ENCODE results near the gene BCL10. TPM values are rescaled to one million over a fixed set of nuclear protein-coding genes. Genes with fewer than 3 reads are reported as not detected.
A peak's percentile ranks its signal among the peaks of the same experiment; 100 is the strongest.

Gene BCL10
- total RNA-seq, 4 donors from 2014 or later: 25.6 to 45.7 (median 37.0) TPM

- DNase-seq: no peak
- no peak overlapping the region for H3K27ac ChIP-seq
- TF ChIP-seq POLR2A (IDR thresholded peaks at IDR 0.05) (no peak), CTCF (IDR thresholded peaks at IDR 0.05) (no peak)
- H3K4me3 ChIP-seq: no peak overlapping the region
- H3K9me3 ChIP-seq: no peaks in the 10 kb centered on the region
- no peaks in the 10 kb centered on the region for H3K4me1 ChIP-seq
- H3K27me3 ChIP-seq: no peaks in the 10 kb centered on the region
- no peaks in the 10 kb centered on the region for H3K36me3 ChIP-seq
Measured at GRCh38 chr1:85316321-85316720, 39.9 kb upstream of the BCL10 start.

GRCh38 chr1:85315789-85316188, 39.4 kb upstream of the BCL10 start:
- no peak for DNase-seq
- no peaks in the 10 kb centered on the region for H3K27me3 ChIP-seq
- H3K9me3 ChIP-seq: no peaks in the 10 kb centered on the region
- H3K36me3 ChIP-seq: no peaks in the 10 kb centered on the region
- no peaks in the 10 kb centered on the region for H3K4me1 ChIP-seq
- H3K4me3 ChIP-seq: no peak overlapping the region
- TF ChIP-seq CTCF (IDR thresholded peaks at IDR 0.05): no peak
- TF ChIP-seq POLR2A (IDR thresholded peaks at IDR 0.05): no peak
- H3K27ac ChIP-seq: no peak overlapping the region

- Histone ChIP-seq H3K4me1 (no peaks in the 10 kb centered on the region), H3K9me3 (no peaks in the 10 kb centered on the region), H3K36me3 (no peaks in the 10 kb centered on the region), H3K27ac (peak overlapping the region in 1 of 4 donors; percentile 39), H3K27me3 (no peaks in the 10 kb centered on the region), H3K4me3 (no peak overlapping the region)
- no peak for DNase-seq
- no peak for TF ChIP-seq POLR2A (IDR thresholded peaks at IDR 0.05)
- TF ChIP-seq CTCF (IDR thresholded peaks at IDR 0.05): no peak
Measured at GRCh38 chr1:85314726-85315125, 38.3 kb upstream of the BCL10 start.

GRCh38 chr1:85313888-85314696, 37.7 kb upstream of the BCL10 start:
- H3K36me3 ChIP-seq: no peaks in the 10 kb centered on the region
- no peaks in the 10 kb centered on the region for H3K9me3 ChIP-seq
- H3K27ac ChIP-seq: peak overlapping the region in 2 of 4 donors; percentile 39 to 49
- H3K4me1 ChIP-seq: no peaks in the 10 kb centered on the region
- H3K4me3 ChIP-seq: no peak overlapping the region
- no peak for DNase-seq
- H3K27me3 ChIP-seq: no peaks in the 10 kb centered on the region
- no peak for TF ChIP-seq POLR2A (IDR thresholded peaks at IDR 0.05)
- TF ChIP-seq CTCF (IDR thresholded peaks at IDR 0.05): no peak

GRCh38 chr1:85311818-85312217, 35.4 kb upstream of the BCL10 start:
- TF ChIP-seq POLR2A (IDR thresholded peaks at IDR 0.05) (no peak), CTCF (IDR thresholded peaks at IDR 0.05) (no peak)

More at GRCh38 chr1:85311818-85312217, 35.4 kb upstream of the BCL10 start:
- no peaks in the 10 kb centered on the region for H3K27me3 ChIP-seq
- no peak for DNase-seq
- H3K27ac ChIP-seq: no peak overlapping the region
- H3K4me1 ChIP-seq: peaks cover 0 to 8% (median 2%) of the 10 kb centered on the region in 4 donors
- H3K9me3 ChIP-seq: no peaks in the 10 kb centered on the region
- H3K4me3 ChIP-seq: no peak overlapping the region
- H3K36me3 ChIP-seq: no peaks in the 10 kb centered on the region
